H1 (cell line): ENCODE results near the gene CPA1. TPM values are rescaled to one million over a fixed set of nuclear protein-coding genes. Genes with fewer than 3 reads are reported as not detected.

Source experiments
- CTCF ChIA-PET: fragments of 300-600 bp; sonication (Branson Sonifier 250); formaldehyde crosslinking; loops from one replicate; lab custom pipeline; 2021; ENCODE audit not compliant: partially characterized antibody; lab: Charles Lee
- POLR2A ChIA-PET: fragments of 300-600 bp; sonication (Branson Sonifier 250); formaldehyde crosslinking; loops from one replicate; lab custom pipeline; 2021; ENCODE audit warnings: inconsistent platforms; ENCODE audit not compliant: partially characterized antibody; lab: Charles Lee
- DNase-seq, 2 experiments: peaks; one replicate each; pipeline versions ENCODE4 v3.0.0 to v3.0.0-alpha.2; 2010 to 2022; ENCODE audit warnings: low spot score in 2 of 2, low read depth in 1 of 2, mixed read lengths in 1 of 2
- FAIRE-seq: peaks from 2 replicates; lab custom pipeline; 2011; peaks lifted over from hg19 to GRCh38; lab: Jason Lieb, UNC
- H2AFZ ChIP-seq: 2 replicates; pipeline ENCODE4 v1.8.1; 2012; ENCODE audit warnings: low read length, inconsistent platforms
- H2AK5ac ChIP-seq: 2 replicates; pipeline ENCODE4 v1.6.1; 2013; ENCODE audit warnings: low read depth, low read length
- H2BK120ac ChIP-seq: replicated peaks from 2 replicates; pipeline ENCODE3; 2013; ENCODE audit warnings: low read depth, low read length, inconsistent platforms
- H2BK12ac ChIP-seq: 2 replicates; pipeline ENCODE4 v1.6.1; 2013; ENCODE audit warnings: low read depth, low read length
- H2BK15ac ChIP-seq: 2 replicates; pipeline ENCODE4 v1.6.1; 2013; ENCODE audit warnings: low read length
- H2BK20ac ChIP-seq: 2 replicates; pipeline ENCODE4 v1.6.1; 2013; ENCODE audit warnings: low read length
- H2BK5ac ChIP-seq: 2 replicates; pipeline ENCODE4 v1.6.1; 2013; ENCODE audit warnings: low read depth, low read length
- H3K14ac ChIP-seq: 2 replicates; pipeline ENCODE4 v1.6.1; 2013; ENCODE audit warnings: inconsistent platforms; ENCODE audit not compliant: insufficient read length
- H3K18ac ChIP-seq: 2 replicates; pipeline ENCODE4 v1.6.1; 2013; ENCODE audit warnings: low read length; ENCODE audit errors: extremely low read depth
- H3K23ac ChIP-seq: 2 replicates; pipeline ENCODE4 v1.6.1; 2013; ENCODE audit warnings: inconsistent platforms; ENCODE audit not compliant: insufficient read length
- H3K23me2 ChIP-seq: 2 replicates; pipeline ENCODE4 v1.6.1; 2013; ENCODE audit warnings: low read depth, low read length
- H3K27ac ChIP-seq: 2 replicates; pipeline ENCODE4 v1.6.1; 2011; ENCODE audit warnings: low read depth, low read length, inconsistent platforms
- H3K27me3 ChIP-seq, 4 experiments: replicated peaks in 1 of 4; 1 replicate in 1 of 4; 2 replicates in 3 of 4; pipeline versions ENCODE4 v1.6.1 to v1.8.1; 2011 to 2013; ENCODE audit warnings: low read length in 3 of 4, mild to moderate bottlenecking in 3 of 4, inconsistent platforms in 2 of 4, mixed read lengths in 2 of 4, moderate library complexity in 1 of 4; ENCODE audit not compliant: control insufficient read depth in 3 of 4, insufficient read depth in 3 of 4; ENCODE audit errors: extremely low read depth in 1 of 4
- H3K36me3 ChIP-seq, 4 experiments: 2 replicates each; pipeline versions ENCODE4 v1.6.1 to v1.8.1; 2011 to 2013; ENCODE audit warnings: mild to moderate bottlenecking in 4 of 4, low read length in 3 of 4, moderate library complexity in 2 of 4, control low read depth in 1 of 4, inconsistent platforms in 1 of 4; ENCODE audit not compliant: insufficient read depth in 4 of 4, control insufficient read depth in 2 of 4
- H3K4ac ChIP-seq: replicated peaks from 2 replicates; pipeline ENCODE3; 2013; ENCODE audit warnings: low read length, low read depth, mixed read lengths, inconsistent platforms; ENCODE audit not compliant: insufficient read length
- H3K4me1 ChIP-seq, 4 experiments: replicated peaks in 1 of 4; 1 replicate in 1 of 4; 2 replicates in 3 of 4; pipeline versions ENCODE4 v1.6.1 to v1.8.1; 2011 to 2013; ENCODE audit warnings: low read length in 3 of 4, inconsistent platforms in 2 of 4, mixed read lengths in 1 of 4; ENCODE audit not compliant: insufficient read depth in 4 of 4, control insufficient read depth in 3 of 4
- H3K4me2 ChIP-seq, 2 experiments: 2 replicates each; pipeline versions ENCODE4 v1.6.1 to v1.8.1; 2011 to 2013; ENCODE audit warnings: low read depth in 2 of 2, low read length in 2 of 2, control low read depth in 1 of 2, inconsistent platforms in 1 of 2, mild to moderate bottlenecking in 1 of 2; ENCODE audit not compliant: insufficient read depth in 1 of 2
- H3K4me3 ChIP-seq, 4 experiments: fragments of 200-600, 300-600 bp in 1 of 4; sonication (generic), shearing (Covaris generic), sonication (Bioruptor Twin) in 1 of 4; 2 replicates each; pipeline versions ENCODE4 v1.5.1 to v1.8.1; 2011 to 2016; ENCODE audit warnings: low read length in 4 of 4, low read depth in 3 of 4, control low read depth in 2 of 4, inconsistent platforms in 2 of 4, mild to moderate bottlenecking in 2 of 4, mixed read lengths in 1 of 4, moderate library complexity in 1 of 4; ENCODE audit not compliant: insufficient read depth in 2 of 4; ENCODE audit errors: extremely low read depth in 1 of 4
- H3K56ac ChIP-seq: replicated peaks from 2 replicates; pipeline ENCODE3; 2013; ENCODE audit warnings: low read depth, mild to moderate bottlenecking, mixed read lengths, low read length, inconsistent platforms; ENCODE audit not compliant: insufficient read length
- H3K79me1 ChIP-seq: 2 replicates; pipeline ENCODE4 v1.6.1; 2013; ENCODE audit warnings: low read depth, low read length, control low read depth
- H3K79me2 ChIP-seq, 2 experiments: 2 replicates each; pipeline versions ENCODE4 v1.6.1 to v1.8.1; 2012 to 2013; ENCODE audit warnings: low read length in 2 of 2, mild to moderate bottlenecking in 2 of 2, inconsistent platforms in 1 of 2; ENCODE audit not compliant: insufficient read depth in 2 of 2, control insufficient read depth in 1 of 2
- H3K9ac ChIP-seq, 4 experiments: replicated peaks in 1 of 4; 1 replicate in 1 of 4; 2 replicates in 3 of 4; pipeline versions ENCODE4 v1.6.1 to v1.8.1; 2011 to 2013; ENCODE audit warnings: low read depth in 3 of 4, low read length in 3 of 4, control low read depth in 2 of 4, mild to moderate bottlenecking in 2 of 4, moderate library complexity in 2 of 4, inconsistent platforms in 1 of 4; ENCODE audit errors: extremely low read depth in 1 of 4
- H3K9me3 ChIP-seq, 2 experiments: 2 replicates each; pipeline versions ENCODE4 v1.6.1 to v1.8.1; 2012 to 2013; ENCODE audit warnings: mild to moderate bottlenecking in 2 of 2, moderate library complexity in 2 of 2, control low read depth in 1 of 2, inconsistent platforms in 1 of 2, low read depth in 1 of 2, low read length in 1 of 2, mixed read lengths in 1 of 2; ENCODE audit not compliant: insufficient read depth in 2 of 2
- H4K20me1 ChIP-seq, 2 experiments: replicated peaks in 1 of 2; 2 replicates each; pipeline versions ENCODE3 to v1.8.1; 2011 to 2013; ENCODE audit warnings: inconsistent platforms in 2 of 2, low read length in 2 of 2, mild to moderate bottlenecking in 1 of 2; ENCODE audit not compliant: insufficient read depth in 2 of 2, control insufficient read depth in 1 of 2
- H4K5ac ChIP-seq: 2 replicates; pipeline ENCODE4 v1.6.1; 2013; ENCODE audit warnings: low read length, low read depth, mixed read lengths, inconsistent platforms; ENCODE audit not compliant: insufficient read length
- H4K8ac ChIP-seq: 2 replicates; pipeline ENCODE4 v1.8.0; 2013; ENCODE audit warnings: mild to moderate bottlenecking, moderate library complexity, low read length, inconsistent platforms; ENCODE audit not compliant: insufficient read depth; ENCODE audit errors: extremely low read depth
- H4K91ac ChIP-seq: replicated peaks from 2 replicates; pipeline ENCODE3; 2013; ENCODE audit warnings: low read length, mixed read lengths, inconsistent platforms; ENCODE audit not compliant: insufficient read length
- ASH2L ChIP-seq: fragments of 200-600, 300-600 bp; sonication (generic); IDR thresholded peaks from one replicate; pipeline ENCODE4 v1.7.1; 2017; ENCODE audit warnings: low read length
- BACH1 ChIP-seq: IDR thresholded peaks from 2 replicates; pipeline ENCODE4 v1.6.1; 2012; ENCODE audit warnings: low read length, improper control_type of control experiment
- CBX8 ChIP-seq: fragments of 300-800, 300-1000 bp; sonication (generic); IDR thresholded peaks from 2 replicates; pipeline ENCODE4 v1.7.1; 2016; ENCODE audit warnings: low read depth, low read length, borderline replicate concordance
- EP300 ChIP-seq, 2 experiments: IDR thresholded peaks; 1 replicate in 1 of 2; 2 replicates in 1 of 2; pipeline ENCODE4 v1.6.1; 2011 to 2012; ENCODE audit warnings: low read depth in 2 of 2, low read length in 2 of 2, mild to moderate bottlenecking in 2 of 2, borderline replicate concordance in 1 of 2, inconsistent platforms in 1 of 2, moderate library complexity in 1 of 2
- FOSL1 ChIP-seq: IDR thresholded peaks from 2 replicates; pipeline ENCODE4 v1.6.1; 2011; ENCODE audit warnings: mild to moderate bottlenecking, low read depth, low read length, moderate library complexity; ENCODE audit not compliant: insufficient read depth
- GTF2F1 ChIP-seq: IDR thresholded peaks from 2 replicates; pipeline ENCODE4 v1.6.1; 2012; ENCODE audit warnings: low read depth, low read length, improper control_type of control experiment, borderline replicate concordance
- JUND ChIP-seq: IDR thresholded peaks from 2 replicates; pipeline ENCODE4 v1.6.1; 2011; ENCODE audit warnings: mild to moderate bottlenecking, improper control_type of control experiment, low read length
- POLR2AphosphoS5 ChIP-seq: IDR thresholded peaks from 2 replicates; pipeline ENCODE4 v1.6.1; 2011; ENCODE audit warnings: low read depth, low read length
- RNF2 ChIP-seq: fragments of 200-900, 300-1000 bp; sonication (generic); IDR thresholded peaks from 2 replicates; pipeline ENCODE4 v1.7.1; 2016; ENCODE audit warnings: borderline replicate concordance, low read depth, mild to moderate bottlenecking, antibody characterized with exemption, low read length; ENCODE audit not compliant: poor library complexity, severe bottlenecking; ENCODE audit errors: missing control alignments
- SIX5 ChIP-seq: IDR thresholded peaks from 2 replicates; pipeline ENCODE4 v1.6.1; 2011; ENCODE audit warnings: mild to moderate bottlenecking, low read depth, low read length
- SP2 ChIP-seq: IDR thresholded peaks from 2 replicates; pipeline ENCODE4 v1.6.1; 2012; ENCODE audit warnings: mild to moderate bottlenecking, low read length, inconsistent platforms
- TBP ChIP-seq: IDR thresholded peaks from 2 replicates; pipeline ENCODE4 v1.6.1; 2011; ENCODE audit warnings: low read depth, low read length, improper control_type of control experiment
- WGBS, 2 experiments: shearing (Covaris generic) in 1 of 2; methylation state at CpG; one replicate each; pipeline versions ENCODE4 v1.1.6 to v1.1.7; 2013 to 2015; ENCODE audit warnings: low lambda C conversion rate in 2 of 2, mixed read lengths in 2 of 2, inconsistent platforms in 1 of 2, low coverage in 1 of 2, missing lambda C conversion rate in 1 of 2; ENCODE audit not compliant: insufficient replicate concordance in 2 of 2, insufficient coverage in 1 of 2, insufficient read length in 1 of 2; ENCODE audit errors: extremely low coverage in 1 of 2, missing lambda C conversion rate in 1 of 2; 5-methylcytosine and 5-hydroxymethylcytosine counted together
- polyA plus RNA-seq, 7 experiments: library from polyadenylated mRNA; depleted of rRNA in 3 of 7; stranded (reverse) in 5 of 7; unstranded in 2 of 7; fragments of >200 nt in 5 of 7; fragments of 200-250 nt in 2 of 7; gene quantifications; 1 replicate in 5 of 7; 2 replicates in 1 of 7; 4 replicates in 1 of 7; pipeline versions ENCODE4 v1.2.1 to v1.2.3, GENCODE V29; 2011 to 2013; ENCODE audit warnings: missing spikeins in 2 of 7, mixed read lengths in 2 of 7
- total RNA-seq: library from RNA; stranded (reverse); fragmentation: NEBNext Ultra II Directional; extraction: Animal tissue kit (Norgen Biotek cat#: 25700); gene quantifications from 2 replicates; pipeline ENCODE4 v1.2.1, GENCODE V29; 2021
- TF ChIP-seq, protein P1 (sequence below): IDR thresholded peaks from 2 replicates; pipeline ENCODE4 v1.6.1; 2012; ENCODE audit warnings: inconsistent platforms

The CPA1 gene
- total and polyA plus RNA-seq, 2 of the 8 experiments (the other 6 are each of a cell fraction or from before 2014, with no cell fraction given): not detected

DNA sequence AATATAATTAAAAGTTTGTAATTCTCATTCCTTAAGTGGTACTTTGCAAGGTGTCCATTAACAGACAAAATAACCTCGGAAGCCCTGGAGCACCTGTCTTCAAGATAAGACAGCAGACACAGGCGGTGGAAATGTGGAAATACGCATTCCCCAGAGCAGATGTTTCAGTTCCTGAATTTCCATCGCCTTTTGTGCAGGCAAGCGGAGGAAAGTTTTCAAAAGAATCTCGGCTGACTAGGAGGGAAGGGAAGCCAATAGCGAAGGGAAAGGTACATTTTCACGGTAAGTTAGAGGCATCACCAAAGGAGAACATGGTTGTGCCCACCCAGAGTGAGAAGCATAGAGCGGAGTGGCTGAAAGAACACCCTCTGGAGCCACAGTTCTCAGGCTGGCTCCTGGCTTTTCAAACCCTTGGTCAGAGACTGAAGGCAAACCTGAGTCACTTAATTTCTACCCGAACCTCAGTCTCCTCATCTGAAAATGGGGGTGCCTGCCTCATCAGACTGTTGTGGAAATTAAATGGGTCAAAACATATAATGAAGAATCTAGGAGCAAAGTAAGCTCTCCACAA lies 13.6 kb downstream of the CPA1 start:
- no peak for FAIRE-seq
- TF ChIP-seq EP300 (IDR thresholded peaks at IDR 0.05; ENCODE audit: borderline replicate concordance in 1 of 2, low read depth in 2 of 2, low read length in 2 of 2) (no peak), JUND (no peak), CBX8 (no peak), RNF2 (no peak), ASH2L (no peak), GTF2F1 (no peak), BACH1 (no peak), TBP (no peak), SIX5 (no peak), FOSL1 (no peak), SP2 (no peak), POLR2AphosphoS5 (no peak)
- TF ChIP-seq, protein P1, sequence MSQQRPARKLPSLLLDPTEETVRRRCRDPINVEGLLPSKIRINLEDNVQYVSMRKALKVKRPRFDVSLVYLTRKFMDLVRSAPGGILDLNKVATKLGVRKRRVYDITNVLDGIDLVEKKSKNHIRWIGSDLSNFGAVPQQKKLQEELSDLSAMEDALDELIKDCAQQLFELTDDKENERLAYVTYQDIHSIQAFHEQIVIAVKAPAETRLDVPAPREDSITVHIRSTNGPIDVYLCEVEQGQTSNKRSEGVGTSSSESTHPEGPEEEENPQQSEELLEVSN: no peak

More for the DNA sequence above, 13.6 kb downstream of the CPA1 start:
- H2BK120ac ChIP-seq: no peak overlapping the region
- no peaks in the 10 kb centered on the region for H3K79me1 ChIP-seq
- H2BK5ac ChIP-seq: no peak overlapping the region
- H3K4me3 ChIP-seq: no peak overlapping the region
- H4K20me1 ChIP-seq: no peaks in the 10 kb centered on the region
- DNase-seq: no peak
- H3K79me2 ChIP-seq: no peaks in the 10 kb centered on the region
- H3K4ac ChIP-seq: no peak overlapping the region
- H2AK5ac ChIP-seq: no peak overlapping the region
- no peak overlapping the region for H3K14ac ChIP-seq
- no peak overlapping the region for H2AFZ ChIP-seq
- no peak overlapping the region for H3K56ac ChIP-seq
- no peak overlapping the region for H3K18ac ChIP-seq
- no peak overlapping the region for H2BK15ac ChIP-seq
- H3K36me3 ChIP-seq: no peaks in the 10 kb centered on the region
- H3K27me3 ChIP-seq: no peaks in the 10 kb centered on the region
- no peak overlapping the region for H4K8ac ChIP-seq
- H3K4me2 ChIP-seq: no peak overlapping the region
- ChIA-PET POLR2A (no interaction called here), CTCF (interaction anchor here (0.7 to 1.3 kb wide), 2 partner anchors 9 to 100 kb away, joined by 3 to 5 read pairs; no protein-coding TSS in a partner anchor)
- H4K91ac ChIP-seq: no peak overlapping the region
- no peak overlapping the region for H2BK20ac ChIP-seq
- no peak overlapping the region for H3K9ac ChIP-seq
- no peak overlapping the region for H3K27ac ChIP-seq
- 85% methylated on average over 10 of the region's 10 CpGs; no CpG with 5 or more reads in 1 of the 2 experiments for WGBS, 2 experiments
- no peaks in the 10 kb centered on the region for H3K9me3 ChIP-seq
- no peak overlapping the region for H2BK12ac ChIP-seq
- no peak overlapping the region for H3K23ac ChIP-seq
- H4K5ac ChIP-seq: no peak overlapping the region
- peaks cover 0 to 2% (median 0%) of the 10 kb centered on the region in 4 experiments; a peak in 2 of 7 replicates for H3K4me1 ChIP-seq
- H3K23me2 ChIP-seq: no peaks in the 10 kb centered on the region
